HUES64 (cell line): ENCODE measurements around the gene ADGRD2.

Experiments
- H3K27ac ChIP-seq: 2 replicates; pipeline ENCODE4 v1.7.0; 2013; ENCODE audit warnings: low read depth, low read length, inconsistent platforms
- H3K27me3 ChIP-seq: 2 replicates; pipeline ENCODE4 v1.6.1; 2013; ENCODE audit warnings: mild to moderate bottlenecking, low read length; ENCODE audit not compliant: insufficient read depth
- H3K36me3 ChIP-seq: 2 replicates; pipeline ENCODE4 v1.6.1; 2013; ENCODE audit warnings: mild to moderate bottlenecking, low read length; ENCODE audit not compliant: insufficient read depth
- H3K4me1 ChIP-seq: 2 replicates; pipeline ENCODE4 v1.6.1; 2013; ENCODE audit warnings: mild to moderate bottlenecking, low read length, moderate library complexity; ENCODE audit not compliant: insufficient read depth
- H3K4me3 ChIP-seq: 2 replicates; pipeline ENCODE4 v1.5.1; 2013; ENCODE audit warnings: mild to moderate bottlenecking, low read length, moderate library complexity
- H3K9ac ChIP-seq: 2 replicates; pipeline ENCODE4 v1.6.1; 2013; ENCODE audit warnings: mild to moderate bottlenecking, low read depth, low read length
- H3K9me3 ChIP-seq: 2 replicates; pipeline ENCODE4 v1.6.1; 2013; ENCODE audit warnings: low read depth, low read length; ENCODE audit not compliant: insufficient read depth
- whole genome bisulfite sequencing: fragments of 150-250, 120-280 bp; methylation state at CpG from one replicate; pipeline ENCODE4 v1.1.7; 2013; ENCODE audit warnings: missing lambda C conversion rate; 5-methylcytosine and 5-hydroxymethylcytosine counted together

Gene ADGRD2

GRCh38 chr9:124475158-124475867, 25.1 kb downstream of the ADGRD2 start:
- Histone ChIP-seq H3K9me3 (no peaks in the 10 kb centered on the region), H3K27me3 (peaks cover 44% of the 10 kb centered on the region), H3K4me3 (no peak overlapping the region), H3K36me3 (no peaks in the 10 kb centered on the region), H3K27ac (no peak overlapping the region), H3K9ac (no peak overlapping the region; the same call in 1 of the 2 replicates), H3K4me1 (peaks cover 4% of the 10 kb centered on the region)
- 73% methylated on average over 21 of the region's 21 CpGs for WGBS

DNA sequence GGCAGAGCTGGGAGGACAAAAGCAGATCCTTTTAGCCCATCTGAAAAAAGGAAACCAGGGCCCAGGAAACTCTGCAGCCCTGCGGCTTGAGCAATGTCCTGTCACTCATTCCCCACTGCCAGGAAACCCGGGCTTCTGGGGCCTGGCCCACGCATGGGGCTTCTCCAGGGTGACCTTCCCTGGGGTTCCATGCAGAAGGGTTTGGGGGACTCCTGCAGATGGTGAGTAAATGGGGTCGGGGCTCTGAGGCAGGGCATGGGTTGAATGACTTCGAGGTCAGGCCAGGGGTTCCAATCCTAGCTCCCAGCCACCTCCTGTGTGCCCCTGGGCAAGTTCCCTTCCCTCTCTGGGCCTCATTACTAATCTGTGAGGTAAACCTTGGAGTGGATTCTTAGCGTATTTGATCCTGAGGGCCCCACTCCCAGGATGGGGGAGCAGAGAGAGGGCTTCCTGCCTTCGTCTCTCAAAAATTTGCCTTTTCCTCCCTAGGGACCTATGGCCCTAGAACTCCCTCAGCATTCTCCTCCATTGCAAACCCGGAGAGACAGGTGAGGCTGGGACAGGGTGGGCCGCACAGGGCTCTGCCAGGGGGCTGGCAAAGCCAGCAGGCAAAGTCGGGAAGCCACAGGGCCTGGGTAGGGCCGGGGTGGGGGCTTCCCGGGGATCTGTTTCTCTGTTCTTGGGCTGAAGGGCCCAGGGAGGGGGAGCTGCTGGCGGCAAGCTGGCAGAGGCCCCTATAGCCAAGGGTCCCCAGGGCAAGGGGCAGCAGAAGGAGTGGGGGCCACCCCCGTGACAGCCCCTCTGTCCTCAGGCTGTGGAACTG, 25.8 kb downstream of the ADGRD2 start:
- Histone ChIP-seq H3K4me3 (no peak overlapping the region), H3K36me3 (no peaks in the 10 kb centered on the region), H3K9me3 (no peaks in the 10 kb centered on the region), H3K9ac (no peak overlapping the region), H3K27me3 (peaks cover 46% of the 10 kb centered on the region), H3K27ac (no peak overlapping the region), H3K4me1 (peaks cover 4% of the 10 kb centered on the region)
- 85% methylated on average over 14 of the region's 14 CpGs for WGBS

GRCh38 chr9:124477211-124477647, 27.0 kb downstream of the ADGRD2 start:
- H3K9me3 ChIP-seq, result no peaks in the 10 kb centered on the region
- no peak overlapping the region for H3K9ac ChIP-seq
- H3K4me1 ChIP-seq, result peaks cover 9% of the 10 kb centered on the region
- H3K4me3 ChIP-seq, result peak overlapping the region; percentile 48
- no peaks in the 10 kb centered on the region for H3K36me3 ChIP-seq
- WGBS, result 32% methylated on average over 19 of the region's 19 CpGs
- H3K27me3 ChIP-seq, result peaks cover 55% of the 10 kb centered on the region
- H3K27ac ChIP-seq, result no peak overlapping the region

GRCh38 chr9:124477648-124478285, 27.5 kb downstream of the ADGRD2 start:
- Histone ChIP-seq H3K36me3 (no peaks in the 10 kb centered on the region), H3K4me3 (peak overlapping the region; percentile 48), H3K4me1 (peaks cover 10% of the 10 kb centered on the region), H3K9ac (no peak overlapping the region), H3K9me3 (no peaks in the 10 kb centered on the region), H3K27me3 (peaks cover 57% of the 10 kb centered on the region), H3K27ac (no peak overlapping the region)
- 1% methylated on average over 51 of the region's 53 CpGs for WGBS

DNA sequence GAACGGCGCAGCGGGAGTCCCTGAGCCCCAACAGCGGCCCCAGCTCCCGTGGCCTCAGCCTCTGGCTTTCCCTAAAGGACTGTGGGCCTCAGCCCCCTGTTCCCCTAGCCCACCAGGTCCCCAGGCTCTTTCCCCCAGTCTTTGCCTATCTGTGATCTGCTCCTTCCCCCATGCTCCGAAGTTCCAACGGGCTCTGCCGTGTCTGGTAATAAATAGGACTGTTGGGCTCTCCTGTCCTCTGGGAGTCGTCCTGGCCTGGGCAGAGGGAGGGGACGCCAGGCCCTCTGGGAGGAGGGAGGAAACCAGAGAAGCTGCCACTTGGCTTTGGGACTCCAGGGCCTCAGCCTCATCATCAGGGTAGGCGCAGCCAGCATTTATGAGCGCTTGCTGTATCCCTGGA, 28.1 kb downstream of the ADGRD2 start:
- Histone ChIP-seq H3K9me3 (no peaks in the 10 kb centered on the region), H3K4me1 (peaks cover 10% of the 10 kb centered on the region), H3K36me3 (no peaks in the 10 kb centered on the region), H3K9ac (no peak overlapping the region), H3K27me3 (peaks cover 57% of the 10 kb centered on the region), H3K4me3 (peak overlapping the region; percentile 48), H3K27ac (no peak overlapping the region)
- WGBS, result 32% methylated on average over 12 of the region's 12 CpGs

GRCh38 chr9:124479371-124479770, 29.1 kb downstream of the ADGRD2 start:
- 91% methylated on average over 16 of the region's 16 CpGs for WGBS
- H3K27me3 ChIP-seq, result peaks cover 57% of the 10 kb centered on the region
- H3K4me3 ChIP-seq, result no peak overlapping the region
- H3K4me1 ChIP-seq, result peaks cover 10% of the 10 kb centered on the region
- H3K36me3 ChIP-seq, result no peaks in the 10 kb centered on the region
- H3K9ac ChIP-seq, result no peak overlapping the region
- no peak overlapping the region for H3K27ac ChIP-seq
- no peaks in the 10 kb centered on the region for H3K9me3 ChIP-seq

DNA sequence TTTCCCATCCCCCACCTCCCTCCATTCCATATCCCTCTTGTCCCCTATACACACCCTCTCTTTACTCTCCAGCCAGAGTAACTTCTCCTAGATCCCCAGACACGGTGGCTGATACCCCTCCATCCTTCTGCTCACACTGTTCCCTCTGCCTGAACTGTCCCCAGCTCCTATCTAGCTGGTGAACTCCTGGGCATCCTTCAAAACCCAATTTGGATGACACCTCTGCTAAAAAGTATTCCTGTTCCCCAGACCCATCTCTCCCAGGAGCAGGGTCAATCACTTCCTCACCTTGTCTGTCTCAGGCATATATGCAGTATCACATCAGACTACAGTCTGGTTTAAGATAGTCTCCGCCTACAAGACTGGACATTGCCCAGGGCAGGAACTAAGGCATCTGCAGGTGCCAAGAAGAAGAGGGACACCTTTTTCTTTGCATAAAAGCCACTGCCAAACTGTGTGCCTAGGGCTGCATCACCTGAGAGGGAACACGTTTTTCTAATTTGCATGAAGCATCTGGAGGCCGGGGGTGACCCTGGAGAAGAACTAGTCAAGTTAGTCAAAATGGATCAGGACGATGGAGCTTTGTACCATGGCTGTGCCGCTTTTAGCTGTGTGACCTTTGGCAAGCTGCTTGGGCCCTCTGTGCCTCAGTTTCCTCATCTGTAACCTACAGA, 29.8 kb downstream of the ADGRD2 start:
- H3K36me3 ChIP-seq, result no peaks in the 10 kb centered on the region
- H3K9ac ChIP-seq, result no peak overlapping the region
- H3K4me3 ChIP-seq, result no peak overlapping the region
- H3K9me3 ChIP-seq, result no peaks in the 10 kb centered on the region
- WGBS, result 57% methylated on average over 6 of the region's 6 CpGs
- H3K27me3 ChIP-seq, result peaks cover 57% of the 10 kb centered on the region
- H3K4me1 ChIP-seq, result peaks cover 10% of the 10 kb centered on the region
- H3K27ac ChIP-seq, result no peak overlapping the region

- Histone ChIP-seq H3K36me3 (no peaks in the 10 kb centered on the region), H3K27ac (no peak overlapping the region), H3K4me3 (no peak overlapping the region), H3K4me1 (peaks cover 10% of the 10 kb centered on the region), H3K9me3 (no peaks in the 10 kb centered on the region), H3K27me3 (peaks cover 56% of the 10 kb centered on the region), H3K9ac (no peak overlapping the region)
- 13% methylated on average over 7 of the region's 7 CpGs for whole genome bisulfite sequencing
Measured at GRCh38 chr9:124480621-124480981, 30.4 kb downstream of the ADGRD2 start.

DNA sequence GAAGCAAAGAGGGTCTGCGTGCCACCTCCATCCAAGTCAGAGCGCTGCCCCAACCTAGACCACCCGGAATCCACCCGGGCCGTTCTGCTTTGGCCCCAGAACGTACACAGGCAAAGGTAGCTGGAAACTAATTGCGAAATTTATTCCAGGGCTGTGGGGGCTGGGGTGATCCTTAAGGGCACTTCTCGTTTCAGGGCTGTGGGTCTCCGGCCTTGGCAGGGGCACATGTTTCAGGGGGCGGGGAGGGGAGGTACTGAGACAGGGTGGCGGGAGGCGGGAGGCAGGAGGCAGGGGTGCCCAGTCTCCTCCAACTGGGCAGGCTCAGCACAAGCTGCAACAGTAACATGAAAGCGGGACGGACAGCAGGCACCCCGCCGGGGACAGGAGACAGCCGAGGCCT, 30.9 kb downstream of the ADGRD2 start:
- Histone ChIP-seq H3K36me3 (no peaks in the 10 kb centered on the region), H3K27ac (no peak overlapping the region), H3K4me1 (peaks cover 10% of the 10 kb centered on the region), H3K27me3 (peaks cover 51% of the 10 kb centered on the region), H3K4me3 (no peak overlapping the region), H3K9ac (no peak overlapping the region), H3K9me3 (no peaks in the 10 kb centered on the region)
- 89% methylated on average over 17 of the region's 17 CpGs for WGBS

GRCh38 chr9:124482431-124483031, 32.3 kb downstream of the ADGRD2 start:
- Histone ChIP-seq H3K36me3 (no peaks in the 10 kb centered on the region), H3K9me3 (no peaks in the 10 kb centered on the region), H3K27me3 (peaks cover 38% of the 10 kb centered on the region), H3K4me1 (peaks cover 17% of the 10 kb centered on the region), H3K9ac (no peak overlapping the region), H3K4me3 (peak overlapping the region; percentile 49), H3K27ac (no peak overlapping the region)
- WGBS, result 33% methylated on average over 26 of the region's 26 CpGs
